ENCODE measurements around the gene SEC24B.

DNA sequence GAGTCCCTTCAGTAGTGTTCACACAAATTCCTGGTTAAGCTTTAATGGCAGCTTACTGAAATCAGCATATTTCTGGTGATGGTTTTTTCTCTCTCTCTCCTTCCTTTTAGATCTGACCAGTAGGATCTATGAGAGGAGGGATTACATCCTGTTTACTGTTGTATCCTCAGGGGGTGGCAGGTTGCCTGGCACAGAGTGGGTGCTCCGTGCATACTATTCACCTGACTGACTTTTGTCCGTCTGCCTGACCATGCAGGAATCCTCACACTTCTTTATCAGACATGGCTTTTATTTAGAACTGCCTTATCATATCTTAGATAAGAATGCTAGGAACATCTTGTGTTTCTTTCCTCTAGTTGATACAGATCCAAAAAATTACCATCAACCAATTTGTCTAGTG is 156.0 kb downstream of the SEC24B start:
- TF ChIP-seq, protein P1, sequence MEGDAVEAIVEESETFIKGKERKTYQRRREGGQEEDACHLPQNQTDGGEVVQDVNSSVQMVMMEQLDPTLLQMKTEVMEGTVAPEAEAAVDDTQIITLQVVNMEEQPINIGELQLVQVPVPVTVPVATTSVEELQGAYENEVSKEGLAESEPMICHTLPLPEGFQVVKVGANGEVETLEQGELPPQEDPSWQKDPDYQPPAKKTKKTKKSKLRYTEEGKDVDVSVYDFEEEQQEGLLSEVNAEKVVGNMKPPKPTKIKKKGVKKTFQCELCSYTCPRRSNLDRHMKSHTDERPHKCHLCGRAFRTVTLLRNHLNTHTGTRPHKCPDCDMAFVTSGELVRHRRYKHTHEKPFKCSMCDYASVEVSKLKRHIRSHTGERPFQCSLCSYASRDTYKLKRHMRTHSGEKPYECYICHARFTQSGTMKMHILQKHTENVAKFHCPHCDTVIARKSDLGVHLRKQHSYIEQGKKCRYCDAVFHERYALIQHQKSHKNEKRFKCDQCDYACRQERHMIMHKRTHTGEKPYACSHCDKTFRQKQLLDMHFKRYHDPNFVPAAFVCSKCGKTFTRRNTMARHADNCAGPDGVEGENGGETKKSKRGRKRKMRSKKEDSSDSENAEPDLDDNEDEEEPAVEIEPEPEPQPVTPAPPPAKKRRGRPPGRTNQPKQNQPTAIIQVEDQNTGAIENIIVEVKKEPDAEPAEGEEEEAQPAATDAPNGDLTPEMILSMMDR (conservative IDR thresholded peaks at IDR 0.05 in 1 of 2, IDR thresholded peaks at IDR 0.05 in 1 of 2; ENCODE audit: extremely low read depth in 1 of 2, insufficient read depth in 1 of 2, low read depth in 1 of 2, low read length in 2 of 2): no peak
- no peak for TF ChIP-seq EZH2 (IDR thresholded peaks at IDR 0.05; ENCODE audit: borderline replicate concordance, low read length)
